TTC549 (cell line): ENCODE data around the gene NUDT1.

Source experiments
- FAIRE-seq: peaks from 2 replicates; lab custom pipeline; 2012; peaks lifted over from hg19 to GRCh38; lab: Jason Lieb, UNC

The NUDT1 gene

GRCh38 chr7:2205036-2205780, 36.8 kb upstream of the NUDT1 start:
- FAIRE-seq = no peak

GRCh38 chr7:2208712-2209111, 33.3 kb upstream of the NUDT1 start:
- FAIRE-seq = no peak

DNA sequence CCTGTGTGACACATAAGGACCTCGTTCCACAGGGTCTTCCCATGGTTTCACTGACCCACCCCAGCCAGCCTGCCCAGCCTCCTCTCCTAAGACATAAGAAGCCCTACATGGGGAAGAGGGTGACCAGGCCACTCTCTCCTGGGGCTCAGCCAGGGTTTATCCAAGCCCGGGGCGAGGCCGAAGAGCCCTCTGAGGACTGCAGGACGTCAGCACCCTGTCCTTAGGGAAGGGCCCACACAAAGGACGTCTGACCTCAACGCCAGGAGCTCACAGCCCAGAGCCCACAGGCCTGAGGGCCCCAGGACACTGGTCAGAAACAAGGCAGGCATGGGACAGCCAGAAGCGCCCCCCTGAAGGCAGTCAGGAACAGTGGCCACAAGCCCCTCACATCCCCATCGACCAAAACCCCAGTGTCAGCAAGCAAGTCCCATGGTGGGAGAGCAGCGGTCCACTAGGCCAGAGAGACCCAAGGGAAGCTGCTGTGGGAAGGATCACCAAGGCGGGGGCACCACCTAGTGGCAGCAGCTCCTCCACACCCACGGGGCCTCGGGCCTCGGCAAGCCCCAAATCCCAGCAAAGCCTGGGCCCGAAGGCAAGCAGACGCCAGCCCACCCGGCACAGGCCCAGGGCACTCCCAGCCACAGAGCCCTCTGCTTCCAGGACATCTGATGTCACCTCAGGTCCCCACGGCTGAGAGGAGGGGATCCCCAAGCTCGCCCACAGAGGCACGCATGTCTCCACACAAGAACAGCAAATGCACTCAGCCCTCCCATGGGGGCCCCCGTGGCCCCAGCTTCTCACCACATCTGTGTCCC, 32.7 kb upstream of the NUDT1 start:
- no peak for FAIRE-seq

- FAIRE-seq = no peak
Measured at GRCh38 chr7:2209961-2210323, 32.1 kb upstream of the NUDT1 start.

DNA sequence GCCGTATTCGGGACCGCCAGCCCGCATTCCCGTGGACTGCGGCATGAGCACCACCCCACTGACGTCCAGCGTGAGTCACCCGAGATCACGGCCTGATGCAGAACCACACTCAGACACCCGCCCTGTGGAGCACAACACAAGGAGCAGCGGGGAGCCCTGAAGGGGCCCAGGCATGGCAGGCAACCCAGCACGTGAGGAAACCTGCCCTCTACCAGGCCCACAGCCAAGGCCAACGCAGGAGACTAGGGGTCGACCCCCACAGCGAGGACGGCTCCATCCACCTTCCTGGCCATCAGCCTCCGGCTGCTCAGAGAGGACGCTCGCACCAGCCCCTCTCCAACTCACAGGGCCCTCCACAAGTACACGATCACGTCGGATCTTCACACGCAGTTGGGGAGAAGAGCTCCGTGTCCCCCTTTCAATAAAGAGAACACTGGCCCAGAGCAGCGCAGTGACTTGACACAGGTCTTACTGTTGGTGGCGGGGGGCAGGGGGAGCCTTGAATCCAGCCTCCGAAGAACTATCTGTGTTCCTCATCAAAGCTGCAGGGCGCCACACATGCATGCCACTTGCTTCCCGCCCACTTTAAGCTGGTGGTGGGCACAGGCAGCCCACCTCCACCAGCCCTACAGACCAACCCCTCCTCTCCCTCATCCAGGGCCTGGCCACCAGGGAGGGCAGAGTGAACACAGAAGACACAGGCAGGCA, 31.3 kb upstream of the NUDT1 start:
- FAIRE-seq = no peak

DNA sequence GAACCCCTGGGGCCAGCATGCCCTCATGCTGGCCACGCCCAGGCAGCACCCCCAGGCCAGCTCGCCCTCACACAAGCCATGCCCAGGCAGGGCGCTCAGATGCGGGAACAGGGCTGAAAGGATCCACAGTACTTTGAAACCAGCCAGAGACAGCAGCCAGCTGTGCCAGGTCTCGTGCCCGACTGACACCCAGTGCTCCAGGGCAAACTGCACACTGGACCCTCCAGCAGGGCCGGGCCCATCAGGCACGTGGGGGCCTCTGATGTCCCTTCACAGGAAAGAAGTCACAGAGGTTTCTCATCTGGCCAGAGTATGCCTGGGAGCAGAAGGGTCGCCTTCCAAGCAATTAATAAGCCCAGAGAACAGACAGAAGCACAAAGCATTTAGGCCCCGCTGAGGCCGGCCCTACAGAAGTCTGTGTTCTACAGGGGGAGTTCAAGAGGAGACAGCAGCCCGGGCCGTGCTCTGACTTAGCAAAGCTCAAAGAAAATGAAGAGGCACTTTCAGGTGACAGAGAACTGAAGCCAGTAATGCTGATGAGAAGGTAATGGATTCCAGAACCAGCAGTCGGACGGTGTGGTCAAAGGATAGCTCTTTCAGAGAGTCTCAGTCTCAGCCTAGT, 30.7 kb upstream of the NUDT1 start:
- no peak for FAIRE-seq

DNA sequence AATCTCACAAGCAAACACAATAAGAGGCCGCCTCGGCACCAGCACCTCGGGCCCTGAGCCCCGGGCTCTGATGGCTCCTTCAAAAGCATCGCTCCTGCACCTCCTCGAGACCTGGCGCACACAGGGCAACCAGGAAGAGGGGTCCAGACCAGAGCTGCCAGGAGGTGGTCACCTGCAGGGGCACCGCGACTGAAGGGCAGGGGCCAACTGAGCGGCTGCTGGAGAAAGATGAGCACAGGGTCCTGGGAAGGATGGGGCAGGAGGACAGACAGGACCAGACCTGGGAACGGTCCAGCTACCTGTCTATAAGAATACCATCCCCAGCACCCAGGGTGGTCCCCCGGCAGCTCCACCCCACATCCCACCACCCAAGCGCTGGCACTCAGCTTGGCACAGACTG, 30.1 kb upstream of the NUDT1 start:
- no peak for FAIRE-seq

GRCh38 chr7:2212906-2213305, 29.1 kb upstream of the NUDT1 start:
- no peak for FAIRE-seq

DNA sequence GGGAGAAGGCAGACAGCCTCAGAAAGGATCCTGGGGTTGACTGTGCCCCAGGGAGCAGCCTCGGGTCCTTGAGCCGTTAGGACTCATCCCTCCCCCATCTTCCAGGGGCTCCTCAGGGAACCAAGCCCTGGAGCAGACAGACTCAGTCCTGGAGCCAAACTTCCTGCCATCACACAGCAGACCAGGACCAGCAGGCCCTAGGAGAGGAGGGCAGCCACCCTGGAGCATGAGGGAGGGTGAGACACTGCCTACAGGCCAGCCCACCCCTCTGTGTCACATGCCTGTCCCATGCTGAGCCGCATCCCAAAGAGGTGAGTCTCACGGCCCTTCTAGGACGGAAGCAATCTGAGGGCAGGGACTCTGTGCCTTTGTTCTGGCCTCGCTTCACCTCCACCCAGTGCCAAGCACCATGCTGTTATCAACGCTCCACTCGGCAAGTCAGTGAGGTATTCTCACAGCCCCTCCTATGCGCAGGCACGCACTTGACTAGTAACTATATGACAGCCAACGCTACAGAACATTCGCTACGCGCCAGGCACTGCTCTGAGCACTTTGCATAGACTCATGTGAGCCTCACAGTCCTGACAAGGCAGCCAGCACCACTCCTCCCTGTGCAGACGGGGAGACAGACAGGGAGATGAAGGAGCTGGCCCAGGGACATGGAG, 28.3 kb upstream of the NUDT1 start:
- FAIRE-seq = no peak

DNA sequence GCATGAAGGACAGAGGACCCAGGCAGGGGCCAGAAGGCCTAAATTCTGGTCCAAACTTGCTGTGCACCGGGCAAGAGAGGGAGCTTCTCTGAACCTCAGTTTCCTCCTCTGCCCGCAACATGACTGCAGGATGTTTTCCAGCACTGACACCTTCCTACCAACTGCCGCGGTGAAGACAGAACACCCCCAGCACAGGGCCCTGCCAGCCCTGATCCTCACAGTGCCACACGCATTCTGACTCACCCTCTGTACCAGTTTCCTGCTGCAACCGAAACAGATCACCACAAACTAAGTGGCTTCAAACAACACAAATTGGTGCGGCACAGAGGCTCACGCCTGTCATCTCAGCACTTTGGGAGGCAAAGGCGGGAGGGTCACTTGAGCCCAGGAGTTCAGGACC, 27.4 kb upstream of the NUDT1 start:
- FAIRE-seq = no peak

DNA sequence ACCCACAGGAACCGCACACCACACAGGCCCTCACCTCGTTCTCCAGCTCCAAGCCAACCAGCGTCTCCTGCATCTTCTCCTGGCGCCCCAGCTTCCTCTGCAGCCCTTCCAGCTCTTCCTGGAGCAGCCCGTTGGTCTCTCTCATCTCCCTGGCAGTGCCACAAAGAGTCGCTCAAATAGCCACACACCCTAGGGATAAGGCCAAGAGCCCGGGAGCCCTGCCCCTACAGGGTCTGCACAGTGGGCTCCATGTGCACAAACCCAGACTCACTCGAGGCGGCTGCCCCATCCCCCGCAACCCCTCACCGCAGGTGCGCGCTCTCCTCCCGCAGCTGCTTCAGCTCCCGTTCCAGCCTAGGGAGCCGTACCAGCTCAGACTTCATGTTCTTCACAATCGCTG, 26.2 kb upstream of the NUDT1 start:
- FAIRE-seq = no peak

GRCh38 chr7:2217206-2217605, 24.8 kb upstream of the NUDT1 start:
- no peak for FAIRE-seq

DNA sequence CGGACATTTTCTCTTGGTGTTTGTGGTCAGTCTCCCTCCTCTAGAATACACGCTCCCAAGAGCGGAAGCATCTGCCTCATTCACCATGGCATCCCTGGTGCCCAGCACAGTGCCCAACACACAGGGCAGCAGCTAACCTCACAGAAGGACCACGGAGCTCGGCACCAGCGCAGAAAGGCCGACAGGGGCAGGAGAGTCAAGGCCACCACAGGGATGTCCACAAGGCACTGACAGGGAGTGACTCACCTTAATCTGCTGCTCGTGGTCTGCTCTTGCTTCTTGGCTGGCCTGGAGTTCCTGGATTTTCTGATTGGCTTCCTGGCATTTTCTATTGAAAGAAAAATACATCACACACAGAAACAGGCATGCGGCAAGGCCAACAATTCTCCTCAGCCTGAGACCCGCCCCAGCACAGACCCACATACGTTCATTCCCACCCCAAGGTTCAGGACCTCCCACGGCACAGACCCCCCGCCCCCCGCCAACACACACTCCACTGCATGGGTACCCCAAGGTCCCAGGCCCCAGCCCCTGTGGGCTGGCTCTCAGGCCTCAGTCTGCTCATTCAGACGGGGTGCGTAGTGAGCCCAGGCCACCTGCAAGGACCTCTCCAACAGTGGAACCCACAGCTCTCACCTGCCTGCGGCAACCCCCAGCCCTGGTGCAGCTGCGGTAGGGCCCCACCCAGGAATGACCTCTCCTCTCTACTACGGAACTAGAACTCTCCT, 24.1 kb upstream of the NUDT1 start:
- no peak for FAIRE-seq

DNA sequence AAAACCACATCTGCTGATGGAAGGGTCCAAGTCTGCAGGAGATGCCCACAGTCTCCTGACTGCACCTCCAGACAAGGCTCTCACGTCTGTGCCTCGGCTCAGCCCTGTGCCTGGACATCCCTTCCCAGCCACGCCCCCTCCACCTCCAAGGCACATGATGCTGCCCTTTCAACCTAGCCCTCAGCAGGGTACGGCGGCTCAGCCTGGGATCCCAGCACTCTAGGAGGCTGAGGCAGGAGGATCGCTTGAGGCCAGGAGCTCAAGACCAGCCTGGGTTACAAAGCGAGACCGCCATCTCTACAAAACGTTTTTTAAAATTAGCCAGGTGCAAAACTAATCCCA, 23.6 kb upstream of the NUDT1 start:
- no peak for FAIRE-seq

- no peak for FAIRE-seq
Measured at GRCh38 chr7:2219136-2219535, 22.9 kb upstream of the NUDT1 start.

- no peak for FAIRE-seq
Measured at GRCh38 chr7:2219606-2220005, 22.4 kb upstream of the NUDT1 start.

GRCh38 chr7:2220030-2220429, 22.0 kb upstream of the NUDT1 start:
- no peak for FAIRE-seq

DNA sequence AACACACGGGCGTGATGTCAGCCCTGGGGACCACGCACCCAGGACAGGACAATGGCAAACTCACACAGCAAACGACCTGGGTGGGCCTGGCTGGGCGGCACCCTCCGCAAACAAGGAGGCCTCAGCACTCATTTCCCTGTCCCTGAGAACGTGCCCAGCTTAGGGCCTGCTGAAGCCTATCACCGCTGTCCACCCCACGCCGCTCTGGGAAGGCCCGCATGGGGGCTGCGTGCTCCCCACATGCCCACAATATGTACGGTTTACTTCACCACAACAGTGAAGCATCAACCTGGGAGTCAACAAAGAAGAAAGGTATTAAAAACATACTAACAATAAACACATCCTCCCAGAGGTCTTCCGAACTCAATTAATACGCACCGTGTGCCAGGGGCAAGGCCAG, 21.5 kb upstream of the NUDT1 start:
- no peak for FAIRE-seq

DNA sequence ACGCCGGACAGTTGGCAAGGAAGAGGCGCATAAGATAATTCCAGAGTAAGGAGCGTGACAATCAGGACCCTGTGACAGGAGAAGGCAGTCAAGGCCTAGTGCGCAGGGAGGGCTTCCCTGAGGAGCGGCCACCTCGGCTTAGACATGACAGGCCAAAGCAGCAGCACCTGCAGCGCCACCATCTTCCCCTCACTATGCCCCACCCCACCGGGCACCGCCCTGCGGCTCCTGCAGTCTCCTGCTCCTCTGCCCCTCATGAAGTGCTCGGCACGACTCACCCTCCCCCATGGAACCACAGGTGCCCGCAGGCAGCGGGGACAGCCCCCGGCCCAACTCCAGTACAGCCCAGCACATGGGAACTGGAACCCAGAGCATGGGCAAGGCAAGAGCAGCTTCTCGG, 21.1 kb upstream of the NUDT1 start:
- no peak for FAIRE-seq

- FAIRE-seq = no peak
Measured at GRCh38 chr7:2222516-2222915, 19.5 kb upstream of the NUDT1 start.

DNA sequence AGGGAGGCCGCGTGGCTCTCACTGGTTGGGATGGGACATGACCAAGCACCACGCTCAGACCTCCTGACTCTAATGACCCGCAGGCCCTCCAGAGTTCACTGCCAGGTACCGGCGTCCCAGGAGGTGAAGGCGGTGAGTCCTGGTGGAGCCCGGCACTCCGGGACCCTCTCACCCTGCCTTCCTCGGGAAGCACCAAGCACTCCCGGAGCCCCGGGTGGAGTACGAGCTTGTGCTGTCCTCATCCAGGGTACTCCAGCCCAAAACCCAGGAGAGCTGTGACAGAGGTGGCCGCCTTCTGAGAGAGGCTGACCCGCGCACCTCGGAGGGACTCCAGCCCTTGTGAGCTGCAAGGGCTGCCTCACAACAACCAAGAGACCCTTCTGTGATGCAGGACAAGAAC, 18.7 kb upstream of the NUDT1 start:
- no peak for FAIRE-seq

- FAIRE-seq = no peak
Measured at GRCh38 chr7:2224491-2224928, 17.5 kb upstream of the NUDT1 start.
